Fibroblast of the aortic adventitia (primary cell): ENCODE measurements around the gene LMO1. TPM values are rescaled to one million over a fixed set of nuclear protein-coding genes. Genes with fewer than 3 reads are reported as not detected.

Experiments used
- DNase-seq: peaks from one replicate; pipeline ENCODE4 v3.0.0-alpha.2; 2010; ENCODE audit warnings: low read depth
- H3K4me3 ChIP-seq: 2 replicates; pipeline ENCODE4 v1.5.1; 2011; ENCODE audit warnings: low read depth, mild to moderate bottlenecking, control low read depth, low read length, moderate library complexity
- CTCF ChIP-seq: IDR thresholded peaks from 2 replicates; pipeline ENCODE4 v1.5.1; 2011; ENCODE audit warnings: mild to moderate bottlenecking, low read length, control low read depth, inconsistent platforms; ENCODE audit not compliant: insufficient read depth
- total RNA-seq: library from RNA; depleted of rRNA; stranded (reverse); fragments of >200 nt; gene quantifications from 2 replicates; pipeline ENCODE4 v1.2.3, GENCODE V29; 2012; ENCODE audit warnings: low replicate concordance

LMO1 gene
- total RNA-seq, 1 donor = not detected

DNA sequence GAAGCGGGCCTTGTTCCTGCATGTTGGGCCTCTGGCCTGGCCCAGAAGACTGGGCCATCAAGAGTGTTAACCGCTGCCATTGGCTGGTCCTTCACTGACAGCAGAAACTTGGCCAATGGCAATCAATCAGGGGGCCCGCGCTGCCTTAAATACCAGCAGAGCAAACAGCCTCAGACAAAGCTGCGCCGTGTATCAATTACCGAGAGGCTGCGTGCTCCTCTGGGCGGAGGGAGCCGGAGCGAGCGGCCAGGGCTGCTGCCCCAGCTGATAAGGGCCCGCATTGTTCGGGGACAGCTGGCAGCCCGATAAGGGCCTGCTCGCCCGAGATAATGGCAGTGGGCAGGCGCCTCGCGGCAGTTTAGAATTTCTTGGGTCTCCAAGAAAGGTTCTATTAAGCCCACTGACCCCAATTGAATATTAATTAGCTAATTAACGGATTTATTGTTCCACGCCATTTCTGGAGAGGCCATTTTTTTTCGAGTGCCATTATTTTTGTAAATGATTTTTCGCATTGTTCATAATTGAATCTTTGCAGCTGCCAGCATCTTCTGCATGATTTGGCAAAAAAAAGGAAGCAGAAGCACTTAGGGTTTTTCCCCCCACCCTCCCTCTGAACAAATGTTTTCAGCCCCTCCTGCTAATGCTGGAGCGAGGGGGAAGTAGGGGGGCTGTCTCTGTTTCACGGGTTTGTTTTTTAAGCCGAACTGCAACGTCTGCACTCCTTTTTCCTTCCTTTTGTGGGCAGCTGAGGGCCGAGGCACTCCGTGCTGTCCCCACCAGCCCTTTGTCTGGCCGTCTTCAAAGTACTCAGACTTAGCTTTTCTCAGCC lies 57.2 kb downstream of the LMO1 start:
- DNase-seq = peak; percentile 16
- no peak overlapping the region for H3K4me3 ChIP-seq
- TF ChIP-seq CTCF = no peak

DNA sequence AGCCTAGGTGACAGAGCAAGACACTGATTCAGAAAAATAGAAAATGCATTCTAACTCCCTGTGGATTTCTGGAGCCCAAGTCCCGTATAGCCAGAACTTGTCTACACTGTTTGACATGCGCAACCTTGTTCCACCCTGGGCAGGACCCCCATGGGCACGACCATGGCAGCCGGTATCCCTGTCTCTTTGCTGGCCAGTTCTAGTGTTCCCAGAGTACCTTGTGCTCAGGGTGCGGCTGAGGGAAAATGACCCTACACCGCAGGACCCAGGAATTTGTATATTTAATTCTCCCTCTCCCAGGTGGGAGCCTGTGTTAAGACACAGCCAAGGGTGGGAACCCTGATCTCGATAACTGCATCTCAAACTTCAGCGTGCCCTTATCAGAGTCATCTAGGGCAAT lies 58.1 kb downstream of the LMO1 start:
- H3K4me3 ChIP-seq = no peak overlapping the region
- no peak for TF ChIP-seq CTCF
- no peak for DNase-seq

DNA sequence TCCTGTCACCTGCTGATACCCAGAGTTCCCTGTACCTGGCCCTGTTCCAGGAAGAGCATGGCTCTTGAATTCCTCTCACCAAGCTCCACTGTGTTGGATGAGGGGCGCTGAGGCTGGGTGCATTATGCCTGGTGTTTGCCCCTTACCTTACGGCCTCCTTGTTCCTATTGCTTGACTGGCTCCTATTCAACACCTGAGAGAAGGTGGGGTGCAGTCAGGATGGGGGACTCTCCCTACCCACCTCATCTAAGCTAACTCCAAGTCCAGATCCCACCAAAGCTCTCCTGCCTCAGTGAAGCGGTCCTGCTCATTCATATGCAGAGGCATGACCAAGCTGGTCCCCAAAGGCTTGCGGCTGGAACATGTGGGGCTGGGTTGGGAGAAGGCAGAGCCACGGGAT lies 59.1 kb downstream of the LMO1 start:
- no peak for TF ChIP-seq CTCF
- H3K4me3 ChIP-seq = no peak overlapping the region
- DNase-seq = no peak

- no peak for DNase-seq
- no peak for TF ChIP-seq CTCF
- H3K4me3 ChIP-seq = no peak overlapping the region
Observed at GRCh38 chr11:8204025-8204424, 59.7 kb downstream of the LMO1 start.

GRCh38 chr11:8203414-8203715 lies 60.3 kb downstream of the LMO1 start:
- no peak for DNase-seq

GRCh38 chr11:8202516-8203413 lies 60.9 kb downstream of the LMO1 start:
- H3K4me3 ChIP-seq = no peak overlapping the region
- TF ChIP-seq CTCF = no peak
- DNase-seq = no peak

More at GRCh38 chr11:8203414-8203715, 60.3 kb downstream of the LMO1 start:
- TF ChIP-seq CTCF = no peak
- no peak overlapping the region for H3K4me3 ChIP-seq
